Airway epithelial cell (primary cell): ENCODE data around the gene ZSWIM4. TPM values are rescaled to one million over a fixed set of nuclear protein-coding genes. Genes with fewer than 3 reads are reported as not detected.

Source experiments
- total RNA-seq: library from RNA; depleted of rRNA; stranded (reverse); fragments of >200 nt; gene quantifications from 2 replicates; pipeline ENCODE4 v1.2.3, GENCODE V29; 2015

The ZSWIM4 gene
- 6.9 and 7.1 TPM in 2 replicates for total RNA-seq

DNA sequence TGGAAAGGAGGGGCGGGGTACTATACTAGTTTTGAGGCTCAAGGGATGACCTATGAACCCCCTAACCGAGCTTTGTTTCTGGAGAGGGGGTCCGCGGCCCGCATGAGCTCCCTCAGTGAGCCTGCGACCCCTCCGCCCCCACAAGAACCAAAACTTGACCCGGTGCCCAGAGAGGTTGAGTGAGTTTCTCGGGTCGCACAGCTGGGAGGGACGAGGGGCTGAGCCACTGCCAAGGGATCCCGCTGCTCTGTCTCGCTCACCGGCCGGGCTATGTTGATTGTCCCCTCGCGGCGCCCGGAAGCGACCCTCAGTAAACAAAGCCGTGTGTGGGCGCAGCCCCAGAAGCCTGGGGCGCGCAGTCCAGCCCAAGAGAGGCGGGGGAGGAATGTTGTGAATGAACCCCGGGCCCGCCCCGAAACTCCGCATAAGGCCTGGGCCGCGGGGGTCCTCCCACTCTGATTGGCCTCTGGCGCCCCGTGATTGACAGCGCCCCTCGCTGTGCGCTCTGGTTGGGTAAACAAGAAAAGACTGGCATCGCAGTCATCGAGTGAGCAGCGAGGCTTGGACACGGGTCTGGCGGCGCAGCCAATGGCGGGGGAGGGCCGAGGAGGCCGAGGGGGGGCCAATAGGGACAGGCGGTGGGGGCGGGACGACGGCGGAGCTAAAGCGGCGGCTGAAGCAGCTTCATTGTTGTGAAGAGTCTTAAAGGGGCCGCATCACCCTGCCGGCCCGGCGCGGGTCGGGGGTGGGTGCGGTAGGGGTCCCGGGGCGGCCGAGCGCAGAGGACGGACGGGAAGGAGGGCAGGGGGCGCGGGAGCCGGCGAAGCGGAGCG lies at the start of gene ZSWIM4:
Gene ZSWIM4, plus strand, starts transcription at position 687 of the 833 bp plus-strand sequence. CDS start 206 bp downstream, outside the sequence.

DNA sequence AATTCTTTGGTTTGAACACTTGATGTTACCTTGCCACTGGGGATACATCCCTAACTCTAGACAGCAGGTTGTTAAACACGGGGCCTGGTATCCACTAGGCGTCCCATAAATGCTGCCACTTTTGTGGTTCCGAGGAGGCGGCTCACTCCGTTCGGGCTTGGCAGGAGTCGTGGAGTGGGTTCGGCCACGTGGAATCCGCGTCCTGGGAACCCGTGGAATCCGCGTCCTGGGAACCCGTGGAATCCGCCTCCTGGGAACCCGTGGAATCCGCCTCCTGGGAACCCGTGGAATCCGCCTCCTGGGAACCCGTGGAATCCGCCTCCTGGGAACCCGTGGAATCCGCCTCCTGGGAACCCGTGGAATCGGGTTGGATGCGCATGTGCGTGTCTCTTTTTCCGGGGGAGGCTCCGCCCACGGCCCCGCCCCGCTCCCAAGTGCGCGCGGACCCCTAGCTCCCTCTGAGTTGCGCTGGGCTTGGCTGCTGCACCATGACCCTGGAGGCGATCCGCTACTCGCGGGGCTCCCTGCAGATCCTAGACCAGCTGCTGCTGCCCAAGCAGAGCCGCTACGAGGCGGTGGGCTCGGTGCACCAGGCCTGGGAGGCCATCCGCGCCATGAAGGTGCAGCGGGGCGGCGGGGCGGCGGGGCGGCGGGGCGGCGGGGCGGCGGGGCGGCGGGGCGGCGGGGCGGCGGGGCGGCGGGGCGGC lies 31.0 kb upstream of the ZSWIM4 start, which contains the start of gene MRI1:
Gene MRI1, plus strand, starts transcription at position 422 of the 707 bp plus-strand sequence. Its CDS starts 67 bp downstream, at position 489.

DNA sequence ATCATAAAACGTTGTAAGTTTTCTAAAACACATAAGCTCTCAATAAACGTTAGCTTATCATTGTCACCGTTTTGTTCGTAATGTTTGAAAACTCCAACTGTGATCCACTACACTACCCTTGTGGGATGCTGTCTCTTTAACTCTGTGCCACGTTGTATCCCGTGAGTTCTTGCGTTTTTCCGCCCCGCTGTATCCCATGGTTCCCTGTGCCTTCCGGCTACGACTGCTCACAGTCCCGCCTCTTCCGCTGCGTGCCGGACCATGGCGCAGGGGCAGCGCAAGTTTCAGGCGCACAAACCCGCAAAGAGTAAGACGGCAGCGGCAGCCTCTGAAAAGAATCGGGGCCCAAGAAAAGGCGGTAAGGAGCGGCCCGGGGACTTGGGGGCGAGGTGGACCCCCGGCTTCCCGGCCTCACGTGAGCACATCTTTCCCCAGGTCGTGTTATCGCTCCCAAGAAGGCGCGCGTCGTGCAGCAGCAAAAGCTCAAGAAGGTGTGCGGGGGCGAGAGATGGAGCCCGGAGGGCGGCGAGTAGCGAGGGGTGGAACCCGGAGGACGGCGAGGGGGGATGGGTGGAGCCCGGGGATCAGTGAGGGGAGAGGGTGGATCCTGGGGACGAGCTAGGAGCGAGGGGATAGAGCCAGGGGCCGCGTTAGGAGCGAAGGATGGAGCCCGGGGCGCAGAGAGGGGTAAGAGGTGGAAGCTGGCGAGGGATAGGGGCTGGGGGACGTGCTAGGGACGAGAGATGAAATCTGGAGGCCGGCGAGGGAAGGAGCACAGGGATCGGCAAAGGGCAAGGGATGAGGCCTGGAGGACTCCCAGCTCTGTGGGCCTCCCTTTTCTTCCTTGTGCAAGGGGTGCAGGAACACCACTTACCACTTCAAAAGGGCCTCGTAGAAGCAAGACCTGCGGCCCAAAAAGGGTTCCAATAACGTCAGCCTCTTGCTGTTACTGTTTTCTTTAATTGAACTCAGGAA lies 20.7 kb upstream of the ZSWIM4 start, which contains the start of gene C19orf53:
Gene C19orf53, plus strand, starts transcription at position 240 of the 975 bp plus-strand sequence. Its CDS starts 22 bp downstream, at position 262.

DNA sequence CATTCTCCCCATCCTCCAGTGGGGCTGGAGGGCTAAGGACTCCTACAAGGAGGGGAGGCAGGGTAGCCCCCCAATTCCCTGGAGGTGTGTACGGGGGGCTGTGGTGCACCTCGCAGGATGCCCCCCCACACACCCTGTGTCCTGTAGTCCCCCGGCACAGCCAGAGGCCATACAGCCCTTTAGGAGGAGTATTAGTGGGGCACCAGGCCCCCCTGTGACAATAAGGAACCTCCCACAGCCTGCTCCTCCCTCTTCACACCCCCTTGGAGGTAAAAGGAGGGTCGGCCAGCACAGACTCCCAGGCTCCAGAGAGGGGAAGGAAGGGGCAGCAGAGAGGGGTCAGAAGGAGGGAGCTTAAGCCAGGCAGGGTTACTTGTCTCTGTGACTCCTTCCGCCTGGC lies 81.6 kb downstream of the ZSWIM4 start, which contains the start of gene NANOS3:
Gene NANOS3, plus strand, starts transcription at position 301 of the 400 bp plus-strand sequence. CDS start 115 bp downstream, outside the sequence.

Other genes with a start within 250 kb of the ZSWIM4 start
- gene MRI1, start 30.9 kb upstream of the ZSWIM4 start, total RNA-seq = 54.7 and 61.5 TPM in 2 replicates
- gene C19orf53, start 21.0 kb upstream of the ZSWIM4 start, total RNA-seq = 183 and 353 TPM in 2 replicates
- gene NANOS3, start 81.7 kb downstream of the ZSWIM4 start, total RNA-seq = not detected in 2 replicates
- 0.99 and 5.7 TPM in 2 replicates for gene BRME1, start 110.7 kb downstream of the ZSWIM4 start, total RNA-seq
- 24.8 and 37.5 TPM in 2 replicates for gene CC2D1A, start 110.8 kb downstream of the ZSWIM4 start, total RNA-seq
- gene PODNL1, start 143.0 kb downstream of the ZSWIM4 start, total RNA-seq = 2.6 and 7.2 TPM in 2 replicates
- gene DCAF15, start 157.1 kb downstream of the ZSWIM4 start, total RNA-seq = 22.8 and 32.9 TPM in 2 replicates
- gene RFX1, start 210.9 kb downstream of the ZSWIM4 start, total RNA-seq = 4.2 and 5.6 TPM in 2 replicates
- gene RLN3, start 232.7 kb downstream of the ZSWIM4 start, total RNA-seq = not detected in 2 replicates
- gene IL27RA, start 236.3 kb downstream of the ZSWIM4 start, total RNA-seq = 3.4 and 5.1 TPM in 2 replicates